HTERT RPE-1 (cell line): ENCODE data around the gene SYK.

ENCODE experiments used
- in situ Hi-C: fragments of 300-500 bp; cut with MboI; formaldehyde crosslinking; loops from 4 replicates; pipeline ENCODE4 v1.14.3; 2020; ENCODE audit warnings: low sequenced_read_pairs

The SYK gene

GRCh38 chr9:90821697-90822096, 20.1 kb downstream of the SYK start:
- in situ Hi-C loops = no loop called here

GRCh38 chr9:90822866-90823265, 21.2 kb downstream of the SYK start:
- in situ Hi-C loops = no loop called here

GRCh38 chr9:90825586-90825985, 24.0 kb downstream of the SYK start:
- in situ Hi-C loops = no loop called here

GRCh38 chr9:90826326-90827020, 24.9 kb downstream of the SYK start:
- in situ Hi-C loops = no loop called here

GRCh38 chr9:90827181-90827871, 25.7 kb downstream of the SYK start:
- in situ Hi-C loops = no loop called here

GRCh38 chr9:90830051-90830450, 28.4 kb downstream of the SYK start:
- in situ Hi-C loops = no loop called here

GRCh38 chr9:90830977-90831376, 29.4 kb downstream of the SYK start:
- in situ Hi-C loops = no loop called here

GRCh38 chr9:90832261-90832660, 30.6 kb downstream of the SYK start:
- in situ Hi-C loops = no loop called here

- in situ Hi-C loops = no loop called here
These were observed 33.4 kb downstream of the SYK start for GRCh38 chr9:90834828-90835595.

- in situ Hi-C loops = no loop called here
These were observed 34.9 kb downstream of the SYK start for GRCh38 chr9:90836411-90837080.

- in situ Hi-C loops = no loop called here
These were observed 36.5 kb downstream of the SYK start for GRCh38 chr9:90838098-90838497.

GRCh38 chr9:90838581-90839154, 37.0 kb downstream of the SYK start:
- in situ Hi-C loops = no loop called here

- in situ Hi-C loops = no loop called here
These were observed 37.6 kb downstream of the SYK start for GRCh38 chr9:90839183-90839728.

- in situ Hi-C loops = no loop called here
These were observed 39.1 kb downstream of the SYK start for GRCh38 chr9:90840696-90841095.

GRCh38 chr9:90841213-90841612, 39.6 kb downstream of the SYK start:
- in situ Hi-C loops = no loop called here

- in situ Hi-C loops = no loop called here
These were observed 40.0 kb downstream of the SYK start for GRCh38 chr9:90841615-90842014.

- in situ Hi-C loops = no loop called here
These were observed 40.7 kb downstream of the SYK start for GRCh38 chr9:90842176-90842777.

GRCh38 chr9:90842996-90843395, 41.4 kb downstream of the SYK start:
- in situ Hi-C loops = no loop called here

- in situ Hi-C loops = no loop called here
These were observed 41.9 kb downstream of the SYK start for GRCh38 chr9:90843525-90843924.

- in situ Hi-C loops = no loop called here
These were observed 42.7 kb downstream of the SYK start for GRCh38 chr9:90844326-90844725.
